Panc1 (cell line): ENCODE measurements around the gene TNRC6B. TPM values are rescaled to one million over a fixed set of nuclear protein-coding genes. Genes with fewer than 3 reads are reported as not detected.

Experiments used
- ATAC-seq: fragments of 200-7000 bp; cut with Tn5 transposase; 2 replicates; pipeline ENCODE4 v1.9.1; 2020; ENCODE audit warnings: mild to moderate bottlenecking, moderate library complexity
- BruUV-seq: library from RNA; stranded (reverse); fragments of 400-500 nt; replicated peaks from 2 replicates; lab custom pipeline; 2021; lab: Mats Ljungman, UMichigan
- CTCF ChIA-PET: fragments of 300-600 bp; sonication (Branson Sonifier 250); formaldehyde crosslinking; loops from one replicate; lab custom pipeline; 2022; ENCODE audit warnings: antibody characterized with exemption; lab: Charles Lee
- POLR2A ChIA-PET: fragments of 300-600 bp; sonication (Branson Sonifier 250); formaldehyde crosslinking; loops from one replicate; lab custom pipeline; 2022; ENCODE audit warnings: antibody characterized with exemption; lab: Charles Lee
- DNase-seq: peaks from one replicate; pipeline ENCODE4 v3.0.0-alpha.2; 2010; ENCODE audit warnings: low read depth, low spot score
- H3K27ac ChIP-seq: 2 replicates; pipeline ENCODE4 v1.5.1; 2011; ENCODE audit warnings: mild to moderate bottlenecking, low read length, inconsistent platforms
- H3K27me3 ChIP-seq: fragments of 200-500 bp; sonication (Bioruptor generic); 2 replicates; pipeline ENCODE4 v1.6.0; 2014; ENCODE audit warnings: low read length, inconsistent platforms; ENCODE audit not compliant: control insufficient read depth, insufficient read depth
- H3K36me3 ChIP-seq: fragments of 200-500 bp; sonication (Bioruptor generic); 2 replicates; pipeline ENCODE4 v1.5.1; 2014; ENCODE audit warnings: inconsistent platforms, mild to moderate bottlenecking, low read length, moderate library complexity; ENCODE audit not compliant: control insufficient read depth, insufficient read depth
- H3K4me1 ChIP-seq: 2 replicates; pipeline ENCODE4 v1.5.1; 2011; ENCODE audit warnings: inconsistent platforms, mild to moderate bottlenecking, low read length, moderate library complexity; ENCODE audit not compliant: control insufficient read depth, insufficient read depth
- H3K4me3 ChIP-seq, 2 experiments: 2 replicates each; pipeline ENCODE4 v1.5.1; 2011 to 2012; ENCODE audit warnings: low read depth in 2 of 2, low read length in 2 of 2, mild to moderate bottlenecking in 2 of 2, inconsistent platforms in 1 of 2, moderate library complexity in 1 of 2
- H3K9me3 ChIP-seq: fragments of 200-500 bp; sonication (Bioruptor generic); 2 replicates; pipeline ENCODE4 v1.5.1; 2014; ENCODE audit warnings: low read depth, mild to moderate bottlenecking, inconsistent platforms, low read length, moderate library complexity; ENCODE audit not compliant: control insufficient read depth, insufficient read depth
- CTCF ChIP-seq: fragments of 450-650 bp; IDR thresholded peaks from 2 replicates; pipeline ENCODE4 v1.5.1; 2017; ENCODE audit warnings: mild to moderate bottlenecking
- POLR2AphosphoS5 ChIP-seq: IDR thresholded peaks from 2 replicates; pipeline ENCODE4 v1.6.1; 2012; ENCODE audit warnings: mild to moderate bottlenecking, low read depth, low read length, moderate library complexity
- REST ChIP-seq, 2 experiments: IDR thresholded peaks; 2 replicates each; pipeline ENCODE4 v1.6.1; 2011 to 2012; ENCODE audit warnings: low read depth in 2 of 2, control low read depth in 1 of 2, low read length in 1 of 2, mild to moderate bottlenecking in 1 of 2, moderate library complexity in 1 of 2; ENCODE audit not compliant: insufficient read depth in 1 of 2
- SIN3A ChIP-seq: IDR thresholded peaks from 2 replicates; pipeline ENCODE4 v1.6.1; 2012; ENCODE audit warnings: low read depth, mild to moderate bottlenecking, low read length, moderate library complexity, borderline replicate concordance; ENCODE audit not compliant: insufficient read depth
- TCF7L2 ChIP-seq: IDR thresholded peaks from 2 replicates; pipeline ENCODE4 v1.6.1; 2011; ENCODE audit warnings: mild to moderate bottlenecking, low read depth, low read length, inconsistent platforms
- in situ Hi-C: cut with HindIII; loops from 2 replicates; pipeline ENCODE4 v1.10.0; 2016; ENCODE audit warnings: low sequenced_read_pairs, low pct_unique_long_range_greater_than_20kb
- intact Hi-C: fragments of 100-400 bp; cut with micrococcal nuclease; formaldehyde crosslinking; loops from one replicate; pipeline ENCODE4 v1.10.0; 2022; ENCODE audit not compliant: unreplicated experiment
- total RNA-seq: library from RNA; stranded (reverse); gene quantifications from one replicate; pipeline ENCODE4 v1.2.1, GENCODE V29; 2021; ENCODE audit not compliant: unreplicated experiment

TNRC6B gene
- total RNA-seq, 1 experiment from 2014 or later = 30.7 TPM

- in situ Hi-C loops (no loop called here), intact Hi-C loops (no loop called here)
- H3K4me1 ChIP-seq = no peaks in the 10 kb centered on the region
- no peak overlapping the region for H3K27ac ChIP-seq
- ChIA-PET CTCF (no interaction called here), POLR2A (no interaction called here)
- TF ChIP-seq TCF7L2 = no peak
- no peak for TF ChIP-seq REST (IDR thresholded peaks at IDR 0.05; ENCODE audit: insufficient read depth in 1 of 2, low read depth in 2 of 2, low read length in 1 of 2)
- TF ChIP-seq POLR2AphosphoS5 = no peak
- no peak for TF ChIP-seq SIN3A
- TF ChIP-seq CTCF = no peak
- H3K36me3 ChIP-seq = no peaks in the 10 kb centered on the region
- BruUV-seq = no TSS peak
- H3K27me3 ChIP-seq = no peaks in the 10 kb centered on the region
- no peak for ATAC-seq
- no peaks in the 10 kb centered on the region for H3K9me3 ChIP-seq
- H3K4me3 ChIP-seq = no peak overlapping the region
- DNase-seq = no peak
These were observed 54.9 kb downstream of the TNRC6B start for GRCh38 chr22:40232624-40233023.

- ATAC-seq (no peak), DNase-seq (no peak)
- ChIA-PET CTCF (no interaction called here), POLR2A (no interaction called here)
- in situ Hi-C loops (no loop called here), intact Hi-C loops (no loop called here)
- no peaks in the 10 kb centered on the region for H3K27me3 ChIP-seq
- no peak for TF ChIP-seq TCF7L2
- no peak for TF ChIP-seq SIN3A
- TF ChIP-seq CTCF = no peak
- no peak for TF ChIP-seq REST (IDR thresholded peaks at IDR 0.05; ENCODE audit: insufficient read depth in 1 of 2, low read depth in 2 of 2, low read length in 1 of 2)
- no peak for TF ChIP-seq POLR2AphosphoS5
- H3K4me3 ChIP-seq = no peak overlapping the region
- H3K36me3 ChIP-seq = no peaks in the 10 kb centered on the region
- H3K27ac ChIP-seq = no peak overlapping the region
- H3K4me1 ChIP-seq = peaks cover 10% of the 10 kb centered on the region
- H3K9me3 ChIP-seq = no peaks in the 10 kb centered on the region
- BruUV-seq = no TSS peak
These were observed 56.2 kb downstream of the TNRC6B start for GRCh38 chr22:40233886-40234285.
